ENCODE measurements around the gene GRAMD1B.

GRAMD1B gene

DNA sequence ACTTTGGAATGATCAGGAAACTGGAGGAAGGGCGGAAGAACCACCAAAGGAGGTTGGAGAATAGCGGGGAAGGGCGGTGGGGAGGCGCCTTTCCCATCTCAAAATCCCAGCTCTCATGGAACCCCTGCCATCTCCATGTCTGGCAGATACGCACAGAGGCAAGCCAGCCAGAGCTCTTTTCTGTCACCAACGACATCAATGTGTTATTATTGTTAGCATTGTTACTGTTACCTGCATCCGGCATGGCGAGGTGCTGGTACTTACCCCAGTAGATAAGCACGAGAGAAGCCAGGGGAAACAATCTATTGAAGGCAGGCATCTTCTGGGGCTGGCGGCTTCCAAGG, 223.4 kb downstream of the GRAMD1B start:
- Histone ChIP-seq H3K4ac (ENCODE audit: low read depth, low read length) (no peak overlapping the region), H3K27me3 (ENCODE audit: insufficient read depth, low read length) (peaks cover 4% of the 10 kb centered on the region), H3K36me3 (ENCODE audit: control insufficient read depth in 1 of 2, insufficient read depth in 2 of 2, low read length in 2 of 2) (no peaks in the 10 kb centered on the region), H3K4me1 (ENCODE audit: control insufficient read depth in 1 of 2, insufficient read depth in 2 of 2, low read length in 2 of 2) (peaks cover 4 to 10% of the 10 kb centered on the region in 2 experiments), H3K9me3 (ENCODE audit: insufficient read depth, low read depth, low read length) (no peaks in the 10 kb centered on the region), H2AFZ (ENCODE audit: insufficient read depth, low read length, poor library complexity) (no peak overlapping the region), H2BK5ac (ENCODE audit: low read depth, low read length, poor library complexity) (no peak overlapping the region), H3K79me1 (ENCODE audit: low read length) (peaks cover 2% of the 10 kb centered on the region), H3K18ac (ENCODE audit: low read length) (no peak overlapping the region), H3K79me2 (ENCODE audit: control insufficient read depth, insufficient read depth, low read length, poor library complexity) (no peaks in the 10 kb centered on the region), H3K27ac (ENCODE audit: low read depth, low read length) (no peak overlapping the region), H3K14ac (ENCODE audit: low read length) (no peak overlapping the region), H3K4me3 (ENCODE audit: low read depth, low read length) (no peak overlapping the region), H2BK120ac (ENCODE audit: insufficient read depth, low read length, poor library complexity) (no peak overlapping the region), H2BK12ac (ENCODE audit: low read length) (no peak overlapping the region), H3K4me2 (ENCODE audit: low read length) (peak overlapping the region; percentile 93), H3K23ac (ENCODE audit: low read length) (no peak overlapping the region), H2AK5ac (ENCODE audit: low read length) (no peak overlapping the region), H3K9ac (ENCODE audit: low read length) (no peak overlapping the region), H4K12ac (ENCODE audit: low read depth, low read length) (no peak overlapping the region), H4K91ac (ENCODE audit: low read depth, low read length) (no peak overlapping the region), H4K8ac (ENCODE audit: low read depth, low read length) (no peak overlapping the region)
- no CpG with 5 or more reads among the region's 10 CpGs for WGBS (ENCODE audit: extremely low coverage, insufficient coverage, insufficient read length)
- no peak for DNase-seq

GRCh38 chr11:123653827-123654565, 223.9 kb downstream of the GRAMD1B start:
- H2AK5ac ChIP-seq (ENCODE audit: low read length), result no peak overlapping the region
- WGBS (ENCODE audit: extremely low coverage, insufficient coverage, insufficient read length), result no CpG with 5 or more reads among the region's 64 CpGs
- no peak overlapping the region for H2BK120ac ChIP-seq (ENCODE audit: insufficient read depth, low read length, poor library complexity)

GRCh38 chr11:123654566-123655081, 224.6 kb downstream of the GRAMD1B start, which contains the start of gene SCN3B:
TSS of gene SCN3B (minus strand) at chr11:123654624. CDS start at chr11:123653801, 823 bp downstream.
- DNase-seq, result peak; percentile 48 to 72
- Histone ChIP-seq H2AFZ (ENCODE audit: insufficient read depth, low read length, poor library complexity) (peak within 1 kb of the TSS; percentile 94), H3K14ac (ENCODE audit: low read length) (no peak within 1 kb of the TSS), H3K4me3 (ENCODE audit: low read depth, low read length) (peak within 1 kb of the TSS; percentile 75), H3K79me2 (ENCODE audit: control insufficient read depth, insufficient read depth, low read length, poor library complexity) (no peaks in the 10 kb centered on the region), H3K36me3 (ENCODE audit: control insufficient read depth in 1 of 2, insufficient read depth in 2 of 2, low read length in 2 of 2) (no peaks in the 10 kb centered on the region), H2AK5ac (ENCODE audit: low read length) (no peak within 1 kb of the TSS), H3K79me1 (ENCODE audit: low read length) (peaks cover 2% of the 10 kb centered on the region), H4K91ac (ENCODE audit: low read depth, low read length) (no peak within 1 kb of the TSS), H3K9ac (ENCODE audit: low read length) (peak within 1 kb of the TSS; percentile 49), H4K12ac (ENCODE audit: low read depth, low read length) (no peak within 1 kb of the TSS), H3K27me3 (ENCODE audit: insufficient read depth, low read length) (peaks cover 4% of the 10 kb centered on the region), H3K9me3 (ENCODE audit: insufficient read depth, low read depth, low read length) (no peaks in the 10 kb centered on the region), H2BK5ac (ENCODE audit: low read depth, low read length, poor library complexity) (no peak within 1 kb of the TSS), H3K27ac (ENCODE audit: low read depth, low read length) (no peak within 1 kb of the TSS), H3K4me2 (ENCODE audit: low read length) (peak within 1 kb of the TSS; percentile 93), H3K4ac (ENCODE audit: low read depth, low read length) (no peak within 1 kb of the TSS), H2BK120ac (ENCODE audit: insufficient read depth, low read length, poor library complexity) (no peak within 1 kb of the TSS), H3K4me1 (ENCODE audit: control insufficient read depth in 1 of 2, insufficient read depth in 2 of 2, low read length in 2 of 2) (peaks cover 4 to 10% of the 10 kb centered on the region in 2 experiments), H2BK12ac (ENCODE audit: low read length) (no peak within 1 kb of the TSS), H4K8ac (ENCODE audit: low read depth, low read length) (peak within 1 kb of the TSS; percentile 48), H3K23ac (ENCODE audit: low read length) (no peak within 1 kb of the TSS), H3K18ac (ENCODE audit: low read length) (no peak within 1 kb of the TSS)
- WGBS (ENCODE audit: extremely low coverage, insufficient coverage, insufficient read length), result no CpG with 5 or more reads among the region's 44 CpGs

More at GRCh38 chr11:123653827-123654565, 223.9 kb downstream of the GRAMD1B start:
- Histone ChIP-seq H3K36me3 (ENCODE audit: control insufficient read depth in 1 of 2, insufficient read depth in 2 of 2, low read length in 2 of 2) (no peaks in the 10 kb centered on the region), H3K27ac (ENCODE audit: low read depth, low read length) (no peak overlapping the region), H4K8ac (ENCODE audit: low read depth, low read length) (peak overlapping the region; percentile 18), H3K4me3 (ENCODE audit: low read depth, low read length) (peak overlapping the region; percentile 75), H3K27me3 (ENCODE audit: insufficient read depth, low read length) (peaks cover 4% of the 10 kb centered on the region), H3K4me2 (ENCODE audit: low read length) (peak overlapping the region; percentile 93), H3K9ac (ENCODE audit: low read length) (peak overlapping the region; percentile 6), H3K14ac (ENCODE audit: low read length) (no peak overlapping the region), H3K4ac (ENCODE audit: low read depth, low read length) (no peak overlapping the region), H4K91ac (ENCODE audit: low read depth, low read length) (no peak overlapping the region), H3K79me1 (ENCODE audit: low read length) (peaks cover 2% of the 10 kb centered on the region), H2BK5ac (ENCODE audit: low read depth, low read length, poor library complexity) (no peak overlapping the region), H3K23ac (ENCODE audit: low read length) (no peak overlapping the region), H3K9me3 (ENCODE audit: insufficient read depth, low read depth, low read length) (no peaks in the 10 kb centered on the region), H3K79me2 (ENCODE audit: control insufficient read depth, insufficient read depth, low read length, poor library complexity) (no peaks in the 10 kb centered on the region), H2BK12ac (ENCODE audit: low read length) (no peak overlapping the region), H4K12ac (ENCODE audit: low read depth, low read length) (no peak overlapping the region), H2AFZ (ENCODE audit: insufficient read depth, low read length, poor library complexity) (peak overlapping the region; percentile 94), H3K4me1 (ENCODE audit: control insufficient read depth in 1 of 2, insufficient read depth in 2 of 2, low read length in 2 of 2) (peaks cover 4 to 10% of the 10 kb centered on the region in 2 experiments), H3K18ac (ENCODE audit: low read length) (no peak overlapping the region)
- peak; percentile 43 to 53 for DNase-seq

DNA sequence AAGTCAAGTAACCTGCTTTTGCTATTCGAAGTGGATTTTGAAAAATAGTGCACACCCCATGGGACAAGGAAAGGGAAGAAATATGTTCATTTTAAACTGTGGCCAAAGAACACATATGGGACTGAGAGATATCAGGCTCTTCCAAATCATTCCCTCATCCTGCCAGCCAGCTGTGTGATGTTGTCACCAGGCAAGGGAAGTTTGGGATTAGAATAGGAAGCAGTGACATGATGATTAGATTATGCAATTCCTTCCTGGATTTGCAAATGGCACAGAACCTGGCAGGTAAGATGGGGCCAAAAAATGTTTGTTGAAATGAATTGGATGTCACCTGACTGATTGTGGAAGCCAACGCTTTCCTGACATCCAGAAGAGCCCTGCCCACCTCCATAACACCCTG, 229.2 kb downstream of the GRAMD1B start:
- no peaks in the 10 kb centered on the region for H3K79me2 ChIP-seq (ENCODE audit: control insufficient read depth, insufficient read depth, low read length, poor library complexity)
- H3K23ac ChIP-seq (ENCODE audit: low read length), result no peak overlapping the region
- no peak overlapping the region for H3K4ac ChIP-seq (ENCODE audit: low read depth, low read length)
- H4K8ac ChIP-seq (ENCODE audit: low read depth, low read length), result no peak overlapping the region
- no peak overlapping the region for H4K12ac ChIP-seq (ENCODE audit: low read depth, low read length)
- no peak overlapping the region for H3K9ac ChIP-seq (ENCODE audit: low read length)
- H3K14ac ChIP-seq (ENCODE audit: low read length), result no peak overlapping the region
- no peak overlapping the region for H3K18ac ChIP-seq (ENCODE audit: low read length)
- H2AK5ac ChIP-seq (ENCODE audit: low read length), result no peak overlapping the region
- no peak overlapping the region for H3K27ac ChIP-seq (ENCODE audit: low read depth, low read length)
- no peak overlapping the region for H2AFZ ChIP-seq (ENCODE audit: insufficient read depth, low read length, poor library complexity)
- peaks cover 0 to 4% of the 10 kb centered on the region in 2 experiments for H3K4me1 ChIP-seq (ENCODE audit: control insufficient read depth in 1 of 2, insufficient read depth in 2 of 2, low read length in 2 of 2)
- H2BK120ac ChIP-seq (ENCODE audit: insufficient read depth, low read length, poor library complexity), result no peak overlapping the region
- H4K91ac ChIP-seq (ENCODE audit: low read depth, low read length), result no peak overlapping the region
- no peak overlapping the region for H2BK5ac ChIP-seq (ENCODE audit: low read depth, low read length, poor library complexity)
- no peak for DNase-seq
- no peak overlapping the region for H2BK12ac ChIP-seq (ENCODE audit: low read length)
- H3K27me3 ChIP-seq (ENCODE audit: insufficient read depth, low read length), result no peaks in the 10 kb centered on the region
- H3K4me2 ChIP-seq (ENCODE audit: low read length), result no peak overlapping the region
- H3K4me3 ChIP-seq (ENCODE audit: low read depth, low read length), result no peak overlapping the region
- no peaks in the 10 kb centered on the region for H3K36me3 ChIP-seq (ENCODE audit: control insufficient read depth in 1 of 2, insufficient read depth in 2 of 2, low read length in 2 of 2)
- WGBS (ENCODE audit: extremely low coverage, insufficient coverage, insufficient read length), result no CpG with 5 or more reads among the region's 2 CpGs
- H3K79me1 ChIP-seq (ENCODE audit: low read length), result no peaks in the 10 kb centered on the region
- H3K9me3 ChIP-seq (ENCODE audit: insufficient read depth, low read depth, low read length), result no peaks in the 10 kb centered on the region
